Bronchus fibroblast of lung (primary cell): Measurements from ENCODE around the gene RAB7A. TPM values are rescaled to one million over a fixed set of nuclear protein-coding genes. Genes with fewer than 3 reads are reported as not detected.

ENCODE experiments used
- total RNA-seq: library from RNA; depleted of rRNA; stranded (reverse); fragments of >200 nt; gene quantifications from 2 replicates; pipeline ENCODE4 v1.2.3, GENCODE V29; 2015

RAB7A gene
- total RNA-seq = 47.6 and 64.1 TPM in 2 replicates

GRCh38 chr3:128726023-128727016 lies at the start of gene RAB7A:
RAB7A (plus strand) TSS chr3:128726183; CDS start chr3:128795368, 69,185 bp downstream.

Other genes starting within 250 kb of the RAB7A start
- 2.8 and 3.7 TPM in 2 replicates for gene GATA2, start 233.0 kb upstream of the RAB7A start, total RNA-seq
- gene RPN1, start 75.4 kb upstream of the RAB7A start, total RNA-seq = 321 and 336 TPM in 2 replicates
- 34.3 and 37.7 TPM in 2 replicates for gene ACAD9, start 153.4 kb downstream of the RAB7A start, total RNA-seq